ENCODE results near the gene TSPAN4. TPM values are rescaled to one million over a fixed set of nuclear protein-coding genes. Genes with fewer than 3 reads are reported as not detected.

The TSPAN4 gene
- total and polyA plus RNA-seq, 2 of the 13 experiments (the other 11 are each of a cell fraction or from before 2014, with no cell fraction given): 31.7 to 68.3 TPM

DNA sequence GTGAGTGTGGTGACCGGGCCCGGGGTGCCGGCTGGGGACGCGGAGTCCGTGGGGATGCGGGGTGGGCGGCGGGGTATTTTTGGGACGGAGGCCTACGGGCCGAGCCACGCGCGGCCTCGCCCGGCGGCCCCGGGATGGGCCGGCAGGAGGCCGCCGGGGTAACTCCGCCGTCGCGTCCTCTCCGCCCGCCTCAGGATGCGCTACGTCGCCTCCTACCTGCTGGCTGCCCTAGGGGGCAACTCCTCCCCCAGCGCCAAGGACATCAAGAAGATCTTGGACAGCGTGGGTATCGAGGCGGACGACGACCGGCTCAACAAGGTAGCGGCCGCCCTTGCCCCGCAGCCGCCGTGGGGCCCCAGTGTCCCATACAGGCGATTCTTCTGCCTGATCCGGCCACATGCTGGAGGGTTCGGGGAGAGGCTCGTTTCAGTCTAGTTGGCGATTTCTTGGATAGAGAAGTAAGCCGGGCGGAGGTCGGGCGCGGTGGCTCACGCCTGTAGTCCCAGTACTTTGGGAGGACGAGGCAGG lies 32.5 kb upstream of the TSPAN4 start (continued):
- TF ChIP-seq ZNF816 (CRISPR knock-in tag; IDR thresholded peaks at IDR 0.05; ENCODE audit: borderline replicate concordance) (0 out of 2 replicates have a peak, but pooled peaks have one; percentile 32), NCOA1 (CRISPR knock-in tag; IDR thresholded peaks at IDR 0.05) (no peak), SYNCRIP (IDR thresholded peaks at IDR 0.05; ENCODE audit: insufficient read depth, low read depth, low read length) (no peak), ZNF616 (CRISPR knock-in tag; IDR thresholded peaks at IDR 0.05; ENCODE audit: low read depth) (0 out of 2 replicates have a peak, but pooled peaks have one; percentile 4), KDM5A (IDR thresholded peaks at IDR 0.05; ENCODE audit: borderline replicate concordance, low read length) (peak; percentile 40), ARNT2 (CRISPR knock-in tag; IDR thresholded peaks at IDR 0.05; ENCODE audit: low read depth) (no peak), KAT2B (IDR thresholded peaks at IDR 0.05; ENCODE audit: borderline replicate concordance, low read depth, low read length) (no peak), KAT7 (CRISPR knock-in tag; IDR thresholded peaks at IDR 0.05; ENCODE audit: borderline replicate concordance) (0 out of 2 replicates have a peak, but pooled peaks have one; percentile 5), ZFP36L2 (CRISPR knock-in tag; IDR thresholded peaks at IDR 0.05) (no peak), ESRRA (CRISPR knock-in tag; IDR thresholded peaks at IDR 0.05; ENCODE audit: low read depth) (0 out of 2 replicates have a peak, but pooled peaks have one; percentile 9), SMYD3 (CRISPR knock-in tag; IDR thresholded peaks at IDR 0.05) (no peak), HNRNPK (IDR thresholded peaks at IDR 0.05; ENCODE audit: low read depth, low read length, poor library complexity, severe bottlenecking) (peak; percentile 46), AGO2 (optimal IDR thresholded peaks at IDR 0.05; ENCODE audit: low read depth, low read length) (peak; percentile 83)
- TF ChIP-seq, protein P1, sequence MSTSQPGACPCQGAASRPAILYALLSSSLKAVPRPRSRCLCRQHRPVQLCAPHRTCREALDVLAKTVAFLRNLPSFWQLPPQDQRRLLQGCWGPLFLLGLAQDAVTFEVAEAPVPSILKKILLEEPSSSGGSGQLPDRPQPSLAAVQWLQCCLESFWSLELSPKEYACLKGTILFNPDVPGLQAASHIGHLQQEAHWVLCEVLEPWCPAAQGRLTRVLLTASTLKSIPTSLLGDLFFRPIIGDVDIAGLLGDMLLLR (CRISPR knock-in tag; IDR thresholded peaks at IDR 0.05): peak; percentile 78
- TF ChIP-seq, protein P2, sequence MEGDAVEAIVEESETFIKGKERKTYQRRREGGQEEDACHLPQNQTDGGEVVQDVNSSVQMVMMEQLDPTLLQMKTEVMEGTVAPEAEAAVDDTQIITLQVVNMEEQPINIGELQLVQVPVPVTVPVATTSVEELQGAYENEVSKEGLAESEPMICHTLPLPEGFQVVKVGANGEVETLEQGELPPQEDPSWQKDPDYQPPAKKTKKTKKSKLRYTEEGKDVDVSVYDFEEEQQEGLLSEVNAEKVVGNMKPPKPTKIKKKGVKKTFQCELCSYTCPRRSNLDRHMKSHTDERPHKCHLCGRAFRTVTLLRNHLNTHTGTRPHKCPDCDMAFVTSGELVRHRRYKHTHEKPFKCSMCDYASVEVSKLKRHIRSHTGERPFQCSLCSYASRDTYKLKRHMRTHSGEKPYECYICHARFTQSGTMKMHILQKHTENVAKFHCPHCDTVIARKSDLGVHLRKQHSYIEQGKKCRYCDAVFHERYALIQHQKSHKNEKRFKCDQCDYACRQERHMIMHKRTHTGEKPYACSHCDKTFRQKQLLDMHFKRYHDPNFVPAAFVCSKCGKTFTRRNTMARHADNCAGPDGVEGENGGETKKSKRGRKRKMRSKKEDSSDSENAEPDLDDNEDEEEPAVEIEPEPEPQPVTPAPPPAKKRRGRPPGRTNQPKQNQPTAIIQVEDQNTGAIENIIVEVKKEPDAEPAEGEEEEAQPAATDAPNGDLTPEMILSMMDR (CRISPR knock-in tag; IDR thresholded peaks at IDR 0.05): no peak
- TF ChIP-seq, protein P3, sequence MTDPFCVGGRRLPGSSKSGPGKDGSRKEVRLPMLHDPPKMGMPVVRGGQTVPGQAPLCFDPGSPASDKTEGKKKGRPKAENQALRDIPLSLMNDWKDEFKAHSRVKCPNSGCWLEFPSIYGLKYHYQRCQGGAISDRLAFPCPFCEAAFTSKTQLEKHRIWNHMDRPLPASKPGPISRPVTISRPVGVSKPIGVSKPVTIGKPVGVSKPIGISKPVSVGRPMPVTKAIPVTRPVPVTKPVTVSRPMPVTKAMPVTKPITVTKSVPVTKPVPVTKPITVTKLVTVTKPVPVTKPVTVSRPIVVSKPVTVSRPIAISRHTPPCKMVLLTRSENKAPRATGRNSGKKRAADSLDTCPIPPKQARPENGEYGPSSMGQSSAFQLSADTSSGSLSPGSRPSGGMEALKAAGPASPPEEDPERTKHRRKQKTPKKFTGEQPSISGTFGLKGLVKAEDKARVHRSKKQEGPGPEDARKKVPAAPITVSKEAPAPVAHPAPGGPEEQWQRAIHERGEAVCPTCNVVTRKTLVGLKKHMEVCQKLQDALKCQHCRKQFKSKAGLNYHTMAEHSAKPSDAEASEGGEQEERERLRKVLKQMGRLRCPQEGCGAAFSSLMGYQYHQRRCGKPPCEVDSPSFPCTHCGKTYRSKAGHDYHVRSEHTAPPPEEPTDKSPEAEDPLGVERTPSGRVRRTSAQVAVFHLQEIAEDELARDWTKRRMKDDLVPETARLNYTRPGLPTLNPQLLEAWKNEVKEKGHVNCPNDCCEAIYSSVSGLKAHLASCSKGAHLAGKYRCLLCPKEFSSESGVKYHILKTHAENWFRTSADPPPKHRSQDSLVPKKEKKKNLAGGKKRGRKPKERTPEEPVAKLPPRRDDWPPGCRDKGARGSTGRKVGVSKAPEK (CRISPR knock-in tag; IDR thresholded peaks at IDR 0.05; ENCODE audit: borderline replicate concordance): no peak
- TF ChIP-seq, protein P4, sequence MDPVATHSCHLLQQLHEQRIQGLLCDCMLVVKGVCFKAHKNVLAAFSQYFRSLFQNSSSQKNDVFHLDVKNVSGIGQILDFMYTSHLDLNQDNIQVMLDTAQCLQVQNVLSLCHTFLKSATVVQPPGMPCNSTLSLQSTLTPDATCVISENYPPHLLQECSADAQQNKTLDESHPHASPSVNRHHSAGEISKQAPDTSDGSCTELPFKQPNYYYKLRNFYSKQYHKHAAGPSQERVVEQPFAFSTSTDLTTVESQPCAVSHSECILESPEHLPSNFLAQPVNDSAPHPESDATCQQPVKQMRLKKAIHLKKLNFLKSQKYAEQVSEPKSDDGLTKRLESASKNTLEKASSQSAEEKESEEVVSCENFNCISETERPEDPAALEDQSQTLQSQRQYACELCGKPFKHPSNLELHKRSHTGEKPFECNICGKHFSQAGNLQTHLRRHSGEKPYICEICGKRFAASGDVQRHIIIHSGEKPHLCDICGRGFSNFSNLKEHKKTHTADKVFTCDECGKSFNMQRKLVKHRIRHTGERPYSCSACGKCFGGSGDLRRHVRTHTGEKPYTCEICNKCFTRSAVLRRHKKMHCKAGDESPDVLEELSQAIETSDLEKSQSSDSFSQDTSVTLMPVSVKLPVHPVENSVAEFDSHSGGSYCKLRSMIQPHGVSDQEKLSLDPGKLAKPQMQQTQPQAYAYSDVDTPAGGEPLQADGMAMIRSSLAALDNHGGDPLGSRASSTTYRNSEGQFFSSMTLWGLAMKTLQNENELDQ (CRISPR knock-in tag; IDR thresholded peaks at IDR 0.05; ENCODE audit: borderline replicate concordance): no peak
- TF ChIP-seq, protein P5, sequence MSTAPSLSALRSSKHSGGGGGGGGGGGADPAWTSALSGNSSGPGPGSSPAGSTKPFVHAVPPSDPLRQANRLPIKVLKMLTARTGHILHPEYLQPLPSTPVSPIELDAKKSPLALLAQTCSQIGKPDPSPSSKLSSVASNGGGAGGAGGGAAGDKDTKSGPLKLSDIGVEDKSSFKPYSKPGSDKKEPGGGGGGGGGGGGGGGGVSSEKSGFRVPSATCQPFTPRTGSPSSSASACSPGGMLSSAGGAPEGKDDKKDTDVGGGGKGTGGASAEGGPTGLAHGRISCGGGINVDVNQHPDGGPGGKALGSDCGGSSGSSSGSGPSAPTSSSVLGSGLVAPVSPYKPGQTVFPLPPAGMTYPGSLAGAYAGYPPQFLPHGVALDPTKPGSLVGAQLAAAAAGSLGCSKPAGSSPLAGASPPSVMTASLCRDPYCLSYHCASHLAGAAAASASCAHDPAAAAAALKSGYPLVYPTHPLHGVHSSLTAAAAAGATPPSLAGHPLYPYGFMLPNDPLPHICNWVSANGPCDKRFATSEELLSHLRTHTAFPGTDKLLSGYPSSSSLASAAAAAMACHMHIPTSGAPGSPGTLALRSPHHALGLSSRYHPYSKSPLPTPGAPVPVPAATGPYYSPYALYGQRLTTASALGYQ (CRISPR knock-in tag; IDR thresholded peaks at IDR 0.05): no peak
